GM12872 (cell line): ENCODE measurements around the gene DOCK4.

Experiments used
- TF ChIP-seq, protein P1 (sequence below): IDR thresholded peaks from 3 replicates; pipeline ENCODE4 v1.5.1; 2011; ENCODE audit warnings: low read depth, mild to moderate bottlenecking, low read length, moderate library complexity; ENCODE audit not compliant: insufficient read depth

DOCK4 gene

DNA sequence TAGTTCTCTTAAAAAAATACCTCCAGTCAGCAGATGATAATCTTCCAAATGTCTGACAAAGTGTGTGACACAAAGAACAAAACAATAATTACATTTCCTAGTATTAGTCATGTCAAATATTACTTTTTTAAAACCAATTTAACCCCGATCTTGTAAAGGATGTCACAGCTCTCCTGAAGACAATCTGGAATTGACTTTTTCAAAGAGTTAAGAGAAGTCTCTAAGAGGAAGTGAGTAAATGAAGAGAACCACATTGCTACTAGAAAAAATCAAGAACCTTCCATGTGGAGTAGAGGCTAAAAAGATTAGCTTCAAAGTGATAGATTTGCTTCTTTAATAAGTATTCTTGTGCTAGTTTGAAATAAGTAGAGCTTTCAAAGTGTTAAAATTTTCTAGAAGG is 425.7 kb downstream of the DOCK4 start:
- TF ChIP-seq, protein P1, sequence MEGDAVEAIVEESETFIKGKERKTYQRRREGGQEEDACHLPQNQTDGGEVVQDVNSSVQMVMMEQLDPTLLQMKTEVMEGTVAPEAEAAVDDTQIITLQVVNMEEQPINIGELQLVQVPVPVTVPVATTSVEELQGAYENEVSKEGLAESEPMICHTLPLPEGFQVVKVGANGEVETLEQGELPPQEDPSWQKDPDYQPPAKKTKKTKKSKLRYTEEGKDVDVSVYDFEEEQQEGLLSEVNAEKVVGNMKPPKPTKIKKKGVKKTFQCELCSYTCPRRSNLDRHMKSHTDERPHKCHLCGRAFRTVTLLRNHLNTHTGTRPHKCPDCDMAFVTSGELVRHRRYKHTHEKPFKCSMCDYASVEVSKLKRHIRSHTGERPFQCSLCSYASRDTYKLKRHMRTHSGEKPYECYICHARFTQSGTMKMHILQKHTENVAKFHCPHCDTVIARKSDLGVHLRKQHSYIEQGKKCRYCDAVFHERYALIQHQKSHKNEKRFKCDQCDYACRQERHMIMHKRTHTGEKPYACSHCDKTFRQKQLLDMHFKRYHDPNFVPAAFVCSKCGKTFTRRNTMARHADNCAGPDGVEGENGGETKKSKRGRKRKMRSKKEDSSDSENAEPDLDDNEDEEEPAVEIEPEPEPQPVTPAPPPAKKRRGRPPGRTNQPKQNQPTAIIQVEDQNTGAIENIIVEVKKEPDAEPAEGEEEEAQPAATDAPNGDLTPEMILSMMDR, result no peak

DNA sequence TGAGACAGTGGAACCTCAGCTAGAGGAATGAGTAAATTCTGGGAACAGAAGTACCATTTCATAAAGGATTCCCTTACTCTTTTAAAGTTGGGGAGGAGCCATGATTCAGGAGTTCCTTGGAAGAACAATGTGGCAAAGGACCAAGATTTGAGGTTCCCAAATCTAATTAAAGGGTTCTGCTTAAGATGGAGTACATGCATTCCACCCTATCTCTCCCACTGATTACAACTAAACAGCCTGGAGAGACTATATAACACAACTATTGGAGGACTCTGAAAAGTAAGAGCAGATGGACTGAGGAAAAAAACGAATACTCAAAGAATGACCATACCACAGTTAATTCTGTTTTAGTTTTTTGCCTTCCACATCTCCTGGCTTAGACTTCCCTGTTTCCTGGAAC is 431.0 kb downstream of the DOCK4 start:
- TF ChIP-seq, protein P1, result no peak

DNA sequence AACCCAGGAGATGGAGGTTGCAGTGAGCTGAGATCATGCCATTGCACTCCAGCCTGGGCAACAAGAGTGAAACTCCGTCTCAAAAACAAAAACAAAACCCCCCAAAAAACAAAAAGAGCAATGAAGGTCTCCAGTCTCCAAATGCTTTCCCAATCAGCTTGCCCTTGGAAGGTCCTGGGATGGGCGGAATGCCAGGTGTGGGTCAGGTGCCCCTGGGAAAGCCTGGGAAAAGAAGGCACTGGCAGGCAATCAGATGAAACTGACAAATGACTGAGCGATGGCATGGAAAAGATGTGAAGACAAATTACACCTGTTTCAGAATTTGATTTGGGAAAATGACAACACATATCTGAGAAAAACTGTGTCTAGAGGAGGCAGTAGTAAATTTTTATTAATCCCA is 433.5 kb downstream of the DOCK4 start:
- TF ChIP-seq, protein P1, result no peak

DNA sequence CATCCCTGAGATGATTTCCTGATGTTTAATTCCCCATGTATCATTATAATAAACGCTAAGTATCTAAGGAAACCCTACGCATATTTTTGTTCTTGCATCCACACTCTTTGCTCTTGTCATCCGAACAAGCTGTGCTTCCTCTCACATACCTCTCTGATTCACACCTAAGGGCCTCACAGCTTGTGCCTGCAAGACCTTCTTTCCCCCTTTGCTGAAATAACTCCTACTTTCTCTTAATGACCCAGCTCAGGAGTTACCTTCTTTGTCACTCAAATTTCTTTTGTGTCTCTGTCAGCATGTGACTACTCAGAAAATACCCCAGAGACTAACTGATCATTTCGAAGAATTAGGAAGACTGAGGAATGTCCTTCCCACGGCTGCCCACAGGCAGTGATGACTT is 434.6 kb downstream of the DOCK4 start:
- TF ChIP-seq, protein P1, result no peak

DNA sequence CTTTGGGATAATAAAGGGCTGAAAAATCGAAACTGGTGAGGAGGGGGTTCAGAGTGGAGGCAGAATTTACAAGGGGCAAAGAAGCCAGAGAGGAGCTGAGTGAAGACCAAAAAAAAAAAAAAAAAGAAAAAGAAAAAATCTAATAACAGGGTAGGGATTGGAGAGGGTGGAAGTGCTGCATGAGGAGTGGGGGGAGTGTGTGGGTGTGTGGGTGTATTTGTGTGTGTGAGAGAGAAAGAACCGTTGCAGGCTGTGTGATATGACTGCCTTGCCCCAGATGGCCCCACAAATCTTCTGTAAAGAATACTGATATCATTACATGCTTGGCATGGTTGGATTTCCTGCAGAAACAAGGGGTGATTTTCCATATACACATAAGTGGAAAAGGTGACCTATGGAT is 436.1 kb downstream of the DOCK4 start:
- TF ChIP-seq, protein P1, result no peak

DNA sequence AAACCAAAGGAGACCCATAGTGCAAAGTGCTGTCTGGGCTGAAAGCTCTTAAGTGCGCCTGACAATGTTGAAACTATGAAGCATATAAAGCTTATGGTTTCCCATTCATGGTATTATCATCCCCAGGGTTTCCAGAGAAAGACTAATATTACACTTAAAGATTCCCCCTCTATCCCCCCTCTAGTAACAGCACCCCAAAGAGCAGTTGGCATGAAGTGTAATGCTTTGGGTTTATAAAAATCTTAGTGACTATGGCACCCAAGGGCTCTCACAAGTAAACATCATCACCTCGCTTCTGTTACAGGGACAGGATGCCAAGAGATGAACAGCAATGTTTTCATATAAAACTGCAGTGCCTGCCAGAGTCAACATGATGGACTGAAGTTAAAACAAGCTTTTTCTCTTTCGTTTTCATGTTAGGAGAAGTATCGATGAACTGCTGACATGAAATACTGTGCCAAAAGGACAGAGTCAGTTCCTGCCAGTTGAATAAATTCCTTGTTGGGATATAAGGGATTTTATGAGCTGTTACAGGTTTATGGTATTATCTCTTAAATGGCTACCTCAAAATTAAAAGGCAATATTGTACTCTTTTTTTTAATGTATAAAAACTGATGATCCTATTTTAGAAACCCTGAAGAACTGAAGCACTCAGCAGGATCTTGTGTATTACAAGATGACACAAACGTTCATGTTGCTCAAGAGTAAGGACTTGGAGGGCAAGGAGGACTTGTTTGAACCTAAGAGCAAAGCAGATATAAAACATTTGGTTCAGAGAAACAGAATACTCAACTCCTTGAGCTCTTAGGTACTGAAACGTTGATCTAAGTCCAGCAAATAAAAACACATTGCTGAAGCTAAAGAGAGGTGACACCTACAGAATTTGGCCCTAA is 440.2 kb downstream of the DOCK4 start:
- TF ChIP-seq, protein P1, result no peak

DNA sequence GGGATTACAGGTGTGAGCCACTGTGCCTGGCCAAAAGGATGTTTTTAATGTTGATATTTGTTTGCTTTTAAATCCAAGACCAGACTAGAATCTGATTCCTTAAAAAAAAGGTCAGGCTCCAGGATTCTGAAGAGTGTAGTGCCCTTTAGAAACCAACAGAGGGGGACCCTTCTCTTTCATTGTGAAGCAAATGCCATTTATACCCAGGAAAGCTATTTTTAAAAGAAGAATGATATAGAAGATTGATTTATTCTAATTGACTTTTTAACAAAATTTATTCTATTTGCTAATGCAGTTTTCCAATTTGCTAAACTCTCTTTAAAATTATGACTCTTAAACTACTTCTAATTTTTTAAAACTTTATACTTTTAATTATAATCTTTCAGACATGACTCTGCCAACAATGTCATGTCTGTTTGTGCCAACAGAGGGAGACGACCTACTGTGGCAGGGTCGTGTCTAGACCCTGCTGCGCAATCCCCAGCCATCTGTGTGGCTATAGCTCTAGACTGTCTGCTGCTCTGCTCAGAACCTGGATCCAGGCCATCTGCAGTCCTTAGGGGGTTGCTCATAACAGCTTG is 442.9 kb downstream of the DOCK4 start:
- TF ChIP-seq, protein P1, result peak; percentile 28; the same call in 1 of the 3 replicates
